Superior temporal gyrus (tissue), 1 donor: ENCODE measurements around the gene FOXB2.
"Not testable (repeated sequence)": the region's sequence is repeated elsewhere in the genome, so short reads cannot be mapped to it uniquely, and the experiment has no call there.

Experiments used
- DNase-seq: peaks from one replicate; pipeline ENCODE4 v3.0.0-alpha.2; 2016; ENCODE audit errors: extremely low spot score

Gene FOXB2

DNA sequence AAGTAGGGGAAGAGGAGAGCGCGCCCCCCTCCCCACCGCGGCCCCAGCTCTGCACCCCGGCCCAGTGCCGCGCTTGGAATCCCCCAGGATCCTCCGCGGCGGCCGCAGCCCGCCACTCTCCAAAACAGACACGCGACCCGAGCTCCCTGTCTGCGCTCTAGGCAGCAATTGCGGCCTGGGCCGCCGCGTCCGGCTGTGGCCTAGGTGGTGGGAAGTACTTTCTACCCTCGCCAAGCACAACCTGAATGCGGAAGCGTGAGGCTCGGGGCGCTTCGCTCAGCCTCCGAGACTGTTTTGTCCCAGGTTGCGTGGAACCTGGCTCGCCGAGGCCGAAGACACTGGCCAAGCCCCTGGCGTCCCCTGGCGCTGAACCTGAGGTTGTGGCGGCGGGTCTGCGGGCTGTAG is 3.3 kb upstream of the FOXB2 start:
- no peak for DNase-seq

DNA sequence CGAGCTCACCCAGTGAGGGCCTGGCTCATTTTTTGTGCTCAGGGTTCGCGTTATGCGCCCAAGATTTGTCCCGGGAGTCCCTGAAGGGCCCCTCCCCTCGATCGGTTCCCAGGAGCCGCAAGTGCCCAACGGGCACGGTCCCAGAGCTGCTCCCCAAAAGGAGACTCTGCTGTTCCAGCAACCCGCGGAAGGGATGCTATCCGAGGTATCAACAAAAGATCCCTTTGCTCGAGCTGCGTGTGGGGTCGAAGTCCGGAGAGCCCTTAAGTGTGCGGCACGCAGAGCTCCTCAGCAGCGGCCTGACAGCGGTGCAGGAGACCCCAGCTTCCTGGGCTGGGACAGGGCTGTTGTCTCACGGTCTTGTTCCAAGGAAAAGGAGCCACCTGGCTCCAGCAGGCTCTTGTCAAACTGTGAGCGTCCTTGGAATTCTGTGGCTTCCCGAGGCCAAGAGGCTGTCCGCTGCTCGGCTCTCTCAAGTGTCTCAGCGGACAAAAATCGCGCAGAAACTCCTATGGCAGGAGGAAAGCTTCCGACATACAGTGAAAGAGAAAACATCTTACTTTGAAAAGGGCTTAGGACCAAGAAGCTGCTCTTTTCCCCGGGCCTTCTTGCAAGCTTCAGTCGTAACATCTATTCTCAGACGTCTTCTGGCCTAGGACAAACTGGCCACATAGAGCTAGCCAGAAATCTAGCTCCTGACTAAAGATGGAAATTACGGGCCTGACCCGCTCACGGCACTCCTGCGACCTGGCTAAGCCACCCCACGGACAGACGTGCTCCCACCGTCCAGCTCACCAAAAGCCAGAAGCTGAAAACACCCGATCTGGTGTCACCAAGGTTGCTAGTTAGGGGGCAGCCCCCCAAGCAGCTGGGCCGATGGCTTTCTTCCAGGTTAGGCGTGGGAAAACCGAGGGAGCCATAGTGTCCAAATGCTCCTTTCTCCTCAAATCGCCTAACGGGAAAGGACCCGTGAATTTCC is 2.6 kb upstream of the FOXB2 start:
- no peak for DNase-seq

DNA sequence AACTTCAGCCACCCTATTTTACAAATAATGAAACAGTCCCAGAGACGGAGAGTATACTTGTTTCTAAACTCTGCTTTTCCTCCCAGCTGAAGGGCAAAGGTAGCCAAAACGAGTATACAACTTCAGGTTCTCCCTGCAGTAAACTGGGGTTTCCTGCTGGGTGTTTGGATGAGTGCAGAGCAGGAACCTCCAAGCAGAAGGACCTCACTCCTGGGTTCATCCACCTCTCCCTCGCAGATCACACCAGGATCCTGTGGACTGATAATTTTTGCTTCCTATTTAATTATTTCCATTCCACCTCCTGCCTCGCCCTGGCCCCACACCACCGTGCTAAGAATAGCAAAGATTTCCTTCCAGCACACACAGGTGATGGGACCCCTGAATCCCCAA is 2.0 kb upstream of the FOXB2 start:
- no peak for DNase-seq

DNA sequence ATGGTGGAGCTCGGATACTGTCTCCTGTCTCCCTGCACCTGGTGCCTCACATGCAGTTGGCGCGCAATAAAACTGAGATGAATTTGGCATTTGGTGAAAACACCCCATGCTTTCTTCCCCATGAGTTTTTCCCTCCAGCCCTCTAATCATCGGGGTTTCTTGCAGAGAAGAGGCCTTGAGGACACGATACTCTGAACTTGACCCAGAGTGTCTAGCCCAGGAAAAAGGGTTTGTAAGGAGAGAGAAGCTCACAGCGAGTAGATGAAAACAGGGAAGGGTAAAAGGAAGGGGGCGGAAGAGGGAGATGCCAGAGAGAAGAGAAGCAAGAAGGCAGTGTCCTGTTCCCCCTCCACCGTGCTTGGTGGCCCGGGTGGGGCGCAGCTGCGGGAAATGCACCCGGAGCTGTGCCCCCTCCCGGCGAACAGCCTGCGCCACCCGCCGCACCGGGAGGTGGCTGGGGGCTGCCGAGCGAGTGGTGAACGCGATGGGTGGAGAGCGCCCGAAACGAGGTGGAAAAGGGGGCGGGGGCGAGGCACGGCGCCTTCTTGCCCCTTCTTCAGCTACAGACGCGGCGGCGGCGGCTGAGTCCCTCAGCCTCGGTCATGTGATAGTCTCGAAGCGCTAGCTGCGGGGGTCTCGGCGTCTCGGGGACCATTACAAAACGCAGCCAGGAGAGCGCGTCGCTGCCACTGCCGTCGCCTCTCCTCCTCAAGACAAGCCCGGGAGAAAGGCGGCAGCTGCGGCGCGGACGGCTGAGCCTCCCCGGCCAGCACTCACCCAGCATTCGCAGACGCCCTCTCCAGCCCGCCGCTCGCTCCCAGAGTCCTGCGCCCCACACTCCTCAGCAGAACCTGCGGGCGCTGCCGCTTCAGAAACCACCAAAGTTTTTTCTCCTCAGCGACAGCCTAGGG is 1.1 kb upstream of the FOXB2 start:
- no peak for DNase-seq

DNA sequence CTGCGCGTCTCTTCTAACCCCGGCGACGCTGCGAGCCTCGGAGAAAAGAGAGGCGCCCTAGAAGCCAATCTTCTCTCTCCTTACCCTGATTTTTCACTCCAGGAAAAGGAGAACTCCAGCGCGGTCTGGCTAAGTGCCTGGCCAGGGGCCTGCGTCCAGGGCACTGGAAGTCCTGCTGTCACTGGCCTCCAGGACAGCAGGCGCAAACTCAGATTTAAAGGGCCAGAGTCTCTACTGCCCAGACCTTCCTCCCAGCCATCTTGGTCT is 553 bp upstream of the FOXB2 start:
- DNase-seq: no peak

DNA sequence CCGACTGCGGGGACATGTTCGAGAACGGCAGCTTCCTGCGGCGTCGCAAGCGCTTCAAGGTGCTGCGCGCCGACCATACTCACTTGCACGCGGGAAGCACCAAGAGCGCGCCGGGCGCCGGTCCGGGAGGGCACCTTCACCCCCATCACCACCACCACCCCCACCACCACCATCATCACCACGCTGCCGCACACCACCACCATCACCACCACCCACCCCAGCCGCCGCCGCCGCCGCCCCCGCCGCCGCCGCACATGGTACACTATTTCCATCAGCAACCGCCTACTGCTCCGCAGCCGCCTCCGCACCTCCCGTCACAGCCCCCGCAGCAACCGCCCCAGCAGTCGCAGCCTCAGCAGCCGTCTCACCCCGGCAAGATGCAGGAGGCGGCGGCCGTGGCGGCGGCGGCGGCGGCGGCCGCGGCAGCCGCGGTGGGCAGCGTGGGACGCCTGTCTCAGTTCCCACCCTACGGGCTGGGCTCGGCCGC is 514 bp downstream of the FOXB2 start:
- DNase-seq: no peak

DNA sequence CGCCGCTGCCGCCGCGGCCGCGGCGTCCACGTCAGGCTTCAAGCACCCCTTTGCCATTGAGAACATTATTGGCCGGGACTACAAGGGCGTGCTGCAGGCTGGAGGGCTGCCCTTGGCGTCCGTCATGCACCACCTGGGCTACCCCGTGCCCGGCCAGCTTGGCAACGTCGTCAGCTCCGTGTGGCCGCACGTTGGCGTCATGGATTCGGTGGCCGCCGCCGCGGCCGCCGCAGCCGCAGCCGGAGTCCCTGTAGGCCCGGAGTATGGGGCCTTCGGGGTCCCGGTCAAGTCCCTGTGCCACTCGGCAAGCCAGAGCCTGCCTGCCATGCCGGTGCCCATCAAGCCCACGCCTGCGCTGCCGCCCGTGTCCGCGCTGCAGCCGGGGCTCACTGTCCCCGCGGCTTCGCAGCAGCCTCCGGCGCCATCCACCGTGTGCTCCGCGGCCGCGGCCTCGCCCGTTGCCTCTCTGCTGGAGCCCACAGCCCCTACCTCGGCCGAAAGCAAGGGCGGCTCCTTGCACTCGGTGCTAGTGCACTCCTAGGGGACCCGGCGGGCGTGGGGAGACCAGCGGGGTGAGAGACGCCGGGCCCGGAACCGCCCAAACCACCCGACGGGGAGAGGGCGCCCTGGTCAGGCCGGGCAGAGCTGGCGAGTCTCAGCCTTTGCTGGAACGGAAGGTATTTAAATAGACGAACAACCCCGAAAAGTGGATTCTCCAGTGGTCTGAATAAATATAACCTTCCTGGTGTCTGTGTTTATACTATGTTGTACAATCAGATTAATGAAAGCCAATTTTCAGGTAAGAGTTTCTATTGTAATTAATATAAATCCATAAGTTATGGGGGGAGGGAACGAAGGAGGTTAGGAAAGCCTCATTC is 1.2 kb downstream of the FOXB2 start:
- no peak for DNase-seq

DNA sequence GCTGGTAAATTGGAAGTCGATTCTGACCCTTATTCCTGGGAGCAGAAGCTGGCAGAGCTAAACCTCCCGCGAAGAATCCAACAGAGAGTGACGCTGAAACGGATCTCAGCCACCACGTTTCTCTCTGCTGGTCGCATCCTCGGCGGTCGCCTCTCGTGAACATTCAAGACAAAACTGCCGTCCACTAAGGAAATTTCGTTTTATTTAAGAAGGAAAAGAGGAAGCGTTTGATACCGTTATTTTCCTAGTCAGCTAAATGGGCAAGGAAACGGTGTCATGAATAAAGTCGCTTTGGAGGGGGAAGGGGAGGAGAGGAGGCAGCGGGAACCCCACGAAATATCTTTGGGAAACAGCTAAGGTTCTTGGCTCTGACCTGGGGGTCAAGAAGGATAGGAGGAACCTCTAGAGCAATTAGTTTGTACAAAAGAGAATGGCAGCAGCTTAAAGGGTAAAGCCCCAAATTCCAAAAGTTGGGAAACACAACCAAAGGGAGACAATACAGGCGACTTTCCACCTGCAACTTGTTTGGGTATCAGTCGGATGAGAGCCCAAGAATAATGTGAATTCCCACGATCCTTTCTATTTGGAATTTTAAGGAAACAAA is 1.9 kb downstream of the FOXB2 start:
- no peak for DNase-seq

DNA sequence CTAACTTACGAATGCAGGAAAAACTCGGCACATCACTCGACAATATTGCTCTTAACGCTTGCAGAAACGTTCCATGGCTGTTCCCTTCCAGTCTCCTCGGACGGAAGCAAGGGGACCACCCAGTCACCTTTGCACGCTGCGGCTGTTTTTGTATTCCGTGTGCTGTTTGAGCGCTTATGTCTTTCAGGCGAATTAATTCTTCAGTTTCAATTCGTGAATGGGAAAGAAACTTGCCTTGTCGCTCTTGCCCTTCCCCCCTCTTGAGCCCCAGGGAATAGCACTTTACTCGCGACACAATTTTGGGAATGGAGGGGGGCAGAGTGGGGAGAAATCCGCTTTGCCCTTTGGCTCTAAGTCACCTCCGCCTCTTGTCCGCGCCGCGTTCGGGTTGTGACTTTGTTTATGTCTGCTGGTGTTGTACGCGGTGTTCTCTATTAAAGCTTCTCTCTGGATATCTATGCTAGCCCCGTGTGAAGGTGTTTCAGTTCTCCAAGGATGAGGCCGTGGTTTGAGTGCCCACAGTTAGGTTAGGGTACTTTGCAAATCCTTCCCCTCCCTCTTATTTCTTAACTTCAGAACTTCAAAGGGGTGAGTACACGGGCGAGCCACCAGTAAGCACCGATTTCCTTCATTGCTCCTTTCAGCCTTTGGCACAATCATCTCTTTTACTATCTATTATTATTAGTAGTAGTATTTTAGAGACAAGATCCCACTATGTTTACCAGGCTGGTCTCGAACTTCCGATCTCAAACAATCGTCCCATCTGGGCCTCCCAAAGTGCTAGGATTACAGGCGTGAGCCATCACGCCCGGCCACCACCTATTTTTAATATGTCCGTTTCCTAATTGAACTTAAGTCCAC is 2.7 kb downstream of the FOXB2 start:
- DNase-seq: no peak

DNA sequence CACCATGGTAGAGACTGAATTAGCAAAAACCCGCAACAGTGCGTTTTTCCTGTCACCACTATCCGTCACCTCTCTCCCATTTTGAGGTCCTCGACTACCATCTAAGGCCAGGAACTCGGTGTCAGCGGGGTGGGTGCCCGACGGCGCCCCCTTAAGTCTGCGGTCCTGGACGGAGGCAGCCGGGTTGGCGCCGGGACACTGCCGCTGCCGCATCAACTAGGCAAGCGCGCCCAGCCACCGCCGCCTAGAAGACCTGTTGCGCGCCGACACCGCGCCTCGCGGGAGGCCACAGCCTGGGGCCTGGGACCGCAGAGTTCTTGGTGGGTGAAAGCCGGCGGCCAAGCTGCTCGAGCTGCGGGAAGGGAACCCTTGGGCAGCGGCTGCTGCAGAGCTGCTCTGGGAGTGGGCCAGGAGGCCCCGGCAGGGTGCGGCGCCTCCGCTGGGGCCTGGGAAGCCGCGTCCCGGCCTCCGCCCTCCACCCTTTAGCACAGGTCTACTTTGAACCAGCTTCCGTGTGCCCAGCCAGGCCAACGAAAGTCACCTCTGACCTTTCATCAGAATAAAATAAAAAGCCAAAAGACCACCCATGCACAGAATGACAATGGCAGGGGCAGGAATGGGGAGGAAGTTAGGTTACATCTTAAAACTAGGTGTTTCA is 3.5 kb downstream of the FOXB2 start:
- DNase-seq: no peak

DNA sequence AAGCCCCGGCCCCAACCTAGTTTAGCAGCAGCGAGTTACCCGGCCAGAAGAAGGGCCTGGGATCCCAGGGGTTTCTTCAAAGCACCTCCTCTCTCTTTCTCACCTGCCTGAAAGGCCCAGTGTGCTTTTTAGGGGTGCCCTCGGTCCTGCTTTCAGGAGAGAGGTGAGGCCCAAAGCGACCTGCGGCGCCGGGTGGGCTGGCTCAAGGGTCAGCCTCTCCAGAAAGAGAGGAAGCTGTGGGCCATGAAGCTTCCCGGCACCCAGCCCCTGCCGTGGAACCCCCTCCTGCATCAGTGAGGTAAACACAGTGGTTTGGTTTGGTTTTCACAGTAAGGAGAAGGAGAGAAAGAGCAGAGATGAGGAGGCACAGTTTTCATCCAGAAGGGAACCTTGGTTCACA is 4.3 kb downstream of the FOXB2 start:
- DNase-seq: no peak

DNA sequence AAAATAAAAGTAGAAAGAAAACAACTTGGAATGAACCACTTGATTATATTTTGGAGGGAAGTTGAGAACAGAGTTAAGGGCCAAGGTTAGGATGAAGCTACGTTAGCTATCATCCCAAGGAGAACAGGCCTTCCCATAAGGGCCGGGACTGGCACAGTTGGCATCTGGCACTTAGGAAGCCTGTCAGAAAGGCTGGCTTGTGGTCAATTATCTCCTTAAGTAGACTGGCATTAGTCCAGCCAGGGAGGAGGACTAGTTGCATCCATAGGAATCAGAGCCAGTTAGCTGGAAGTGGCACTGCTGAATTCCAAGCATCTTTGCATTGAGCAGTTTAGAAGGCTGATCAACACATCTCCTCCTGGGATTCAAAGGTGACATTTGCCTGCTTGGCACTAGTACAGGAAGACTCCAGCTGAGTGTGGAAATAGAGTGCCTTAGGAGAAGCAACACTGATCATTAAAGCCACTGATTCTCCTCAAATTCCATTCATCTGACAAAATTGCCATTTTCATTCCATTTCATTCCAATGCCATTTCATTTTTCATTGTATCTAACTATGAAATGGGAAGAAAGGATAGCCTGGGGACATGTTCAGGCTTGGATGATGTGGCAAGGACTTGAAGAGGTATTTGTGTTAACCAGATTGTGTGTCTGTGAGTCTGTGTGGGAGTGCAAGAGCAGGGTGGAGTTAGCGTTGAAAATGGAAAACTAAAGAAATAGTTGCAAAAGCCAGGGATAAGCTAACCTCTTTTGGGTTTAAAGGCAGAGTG is 5.5 kb downstream of the FOXB2 start:
- no peak for DNase-seq

DNA sequence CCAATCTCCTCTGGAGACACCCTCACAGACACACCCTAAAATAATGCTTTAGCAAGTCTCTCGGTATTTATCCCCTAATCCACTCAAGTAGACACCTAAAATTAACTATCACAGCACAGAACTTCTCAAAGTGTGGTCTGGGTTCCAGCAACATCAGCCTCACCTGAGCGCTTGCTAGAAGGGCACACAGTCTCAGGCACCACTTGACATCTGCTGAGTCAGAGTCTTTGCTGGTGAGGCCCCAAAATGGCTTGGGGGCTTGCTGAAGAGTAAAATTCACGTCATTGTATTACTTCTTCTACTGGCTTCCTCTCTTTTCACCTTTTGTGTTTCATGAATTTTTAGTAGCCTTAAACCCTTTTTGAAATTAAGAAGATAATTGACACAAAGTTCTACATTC is 9.0 kb downstream of the FOXB2 start:
- DNase-seq: no peak

DNA sequence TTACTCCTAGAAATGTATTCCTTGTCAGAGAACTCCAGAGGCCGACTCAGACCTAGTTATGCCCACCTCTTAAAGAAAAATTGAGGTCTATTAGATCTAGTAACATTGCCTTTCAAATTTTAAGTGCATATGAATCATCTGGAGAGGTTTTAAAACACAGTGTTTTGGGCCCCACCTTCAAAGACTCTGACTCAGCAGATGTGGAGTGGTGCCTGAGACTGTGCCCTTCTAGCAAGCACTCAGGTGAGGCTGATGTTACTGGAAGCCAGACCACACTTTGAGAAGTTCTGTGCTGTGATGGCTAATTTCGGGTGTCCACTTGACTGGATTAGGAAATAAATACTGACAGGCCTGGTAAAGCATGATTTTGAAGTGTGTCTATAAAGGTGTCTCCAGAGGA is 10.6 kb downstream of the FOXB2 start:
- no peak for DNase-seq

DNA sequence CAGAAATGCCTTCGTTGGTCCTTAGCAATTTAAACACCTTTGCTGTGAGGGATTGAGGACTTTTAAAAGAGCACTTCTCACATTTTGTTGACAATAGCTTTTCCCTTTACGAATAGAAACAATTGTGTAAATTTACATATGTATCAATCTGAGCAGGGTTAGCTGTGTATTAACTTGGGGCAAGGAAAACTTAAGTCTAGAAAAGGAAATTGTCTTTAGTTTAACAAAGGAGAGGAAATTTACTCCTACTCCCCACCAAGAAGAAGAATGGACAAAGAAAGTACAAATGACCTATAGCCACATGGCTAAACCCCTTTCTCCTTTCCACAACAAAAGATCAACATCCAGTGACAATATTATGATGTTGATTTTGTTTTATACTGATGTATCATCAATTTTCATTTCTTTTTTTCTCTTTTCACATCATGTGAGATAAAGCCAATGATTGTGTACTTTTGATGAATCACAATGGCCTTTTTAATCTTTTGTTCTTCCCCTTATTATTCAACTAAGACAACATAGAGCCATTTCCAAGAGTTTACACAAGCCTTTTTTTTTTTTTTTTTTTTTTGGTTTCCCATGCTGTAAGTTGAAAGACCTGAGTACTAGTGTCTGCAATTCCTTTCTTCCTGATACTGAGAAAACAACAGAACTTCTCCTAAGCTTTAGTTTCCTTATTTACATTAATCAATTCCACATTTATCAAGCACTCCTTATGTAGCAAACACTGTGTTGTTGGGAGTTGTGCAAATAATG is 19.0 kb downstream of the FOXB2 start:
- DNase-seq: no peak

DNA sequence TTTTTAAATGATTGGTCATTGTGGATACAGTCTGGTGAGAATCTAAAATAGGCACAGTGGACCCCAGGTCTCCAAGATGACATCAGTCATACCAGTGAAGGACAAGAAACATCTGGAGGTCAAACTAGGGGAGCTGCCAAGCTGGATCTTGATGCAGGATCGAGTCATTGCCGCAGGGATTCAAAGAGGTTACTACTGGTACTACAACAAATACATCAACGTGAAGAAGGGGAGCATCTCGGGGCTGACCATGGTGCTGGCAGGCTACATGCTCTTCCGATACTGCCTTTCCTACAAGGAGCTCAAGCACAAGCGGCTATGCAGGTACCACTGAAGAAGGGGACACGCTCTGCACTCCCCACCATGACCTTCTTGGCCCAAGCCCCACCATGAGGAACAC is 20.9 kb downstream of the FOXB2 start:
- no peak for DNase-seq

DNA sequence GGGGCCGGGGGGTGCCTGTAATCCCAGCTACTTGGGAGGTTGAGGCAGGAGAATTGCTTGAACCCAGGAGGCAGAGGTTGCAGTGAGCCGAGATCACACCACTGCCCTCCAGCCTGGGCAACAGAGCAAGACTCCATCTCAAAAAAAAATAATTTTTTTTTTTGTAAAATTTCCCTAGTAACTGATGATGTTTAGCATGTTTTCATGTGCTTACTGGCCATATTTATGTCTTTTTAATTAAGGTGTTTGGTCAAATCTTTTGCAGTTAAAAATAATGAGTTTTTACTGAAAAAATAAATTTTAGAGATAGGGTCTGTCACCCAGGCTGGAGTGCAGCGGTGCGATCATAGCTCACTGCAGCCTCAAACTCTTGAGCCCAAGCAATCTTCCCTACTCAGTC is 24.3 kb downstream of the FOXB2 start:
- DNase-seq: not testable (repeated sequence)

DNA sequence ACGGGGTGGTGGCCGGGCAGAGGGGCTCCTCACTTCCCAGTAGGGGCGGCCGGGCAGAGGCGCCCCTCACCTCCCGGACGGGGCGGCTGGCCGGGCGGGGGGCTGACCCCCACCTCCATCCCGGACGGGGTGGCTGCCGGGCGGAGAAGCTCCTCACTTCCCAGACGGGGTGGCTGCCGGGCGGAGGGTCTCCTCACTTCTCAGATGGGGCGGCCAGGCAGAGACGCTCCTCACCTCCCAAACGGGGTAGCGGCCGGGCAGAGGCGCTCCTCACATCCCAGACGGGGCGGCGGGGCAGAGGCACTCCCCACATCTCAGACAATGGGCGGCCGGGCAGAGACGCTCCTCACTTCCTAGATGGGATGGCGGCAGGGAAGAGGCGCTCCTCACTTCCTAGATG is 41.2 kb downstream of the FOXB2 start:
- DNase-seq: not testable (repeated sequence)
